ENCODE measurements around the gene MTHFSD.

DNA sequence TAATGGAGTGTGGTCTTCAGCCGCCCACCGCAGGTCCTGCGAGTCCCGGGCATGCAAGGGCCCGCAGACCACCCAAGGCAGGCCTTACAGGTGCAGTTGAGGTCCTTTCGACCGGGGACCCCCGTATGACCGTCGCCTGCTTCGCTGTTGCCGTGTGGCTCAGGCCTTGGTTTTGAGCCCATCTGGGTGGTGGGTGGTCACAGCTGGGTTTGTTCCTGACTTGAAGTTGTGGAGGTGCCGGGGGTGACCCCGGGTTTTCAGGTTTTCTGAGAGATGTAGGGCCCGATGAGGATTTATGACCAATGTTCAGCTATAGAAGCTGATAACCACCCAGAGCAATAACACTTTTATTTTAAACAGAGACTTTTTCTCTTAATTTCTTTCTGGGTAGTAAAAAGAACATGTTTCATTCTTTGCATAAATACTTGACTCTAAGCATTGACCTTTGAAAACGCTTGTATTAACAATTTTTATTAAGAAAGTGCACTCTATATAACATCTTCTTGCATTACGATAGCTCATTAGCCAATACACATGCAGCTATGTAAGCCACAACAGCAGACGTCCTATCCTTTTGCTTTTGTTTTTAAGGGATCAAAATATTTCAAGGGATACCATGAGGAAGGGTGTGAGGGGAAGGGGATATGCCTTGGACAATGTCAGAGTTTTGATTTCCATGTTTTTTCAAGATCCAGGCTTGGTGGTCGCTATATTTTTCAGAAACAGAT, 25.2 kb upstream of the MTHFSD start:
- TF ChIP-seq, protein P1, sequence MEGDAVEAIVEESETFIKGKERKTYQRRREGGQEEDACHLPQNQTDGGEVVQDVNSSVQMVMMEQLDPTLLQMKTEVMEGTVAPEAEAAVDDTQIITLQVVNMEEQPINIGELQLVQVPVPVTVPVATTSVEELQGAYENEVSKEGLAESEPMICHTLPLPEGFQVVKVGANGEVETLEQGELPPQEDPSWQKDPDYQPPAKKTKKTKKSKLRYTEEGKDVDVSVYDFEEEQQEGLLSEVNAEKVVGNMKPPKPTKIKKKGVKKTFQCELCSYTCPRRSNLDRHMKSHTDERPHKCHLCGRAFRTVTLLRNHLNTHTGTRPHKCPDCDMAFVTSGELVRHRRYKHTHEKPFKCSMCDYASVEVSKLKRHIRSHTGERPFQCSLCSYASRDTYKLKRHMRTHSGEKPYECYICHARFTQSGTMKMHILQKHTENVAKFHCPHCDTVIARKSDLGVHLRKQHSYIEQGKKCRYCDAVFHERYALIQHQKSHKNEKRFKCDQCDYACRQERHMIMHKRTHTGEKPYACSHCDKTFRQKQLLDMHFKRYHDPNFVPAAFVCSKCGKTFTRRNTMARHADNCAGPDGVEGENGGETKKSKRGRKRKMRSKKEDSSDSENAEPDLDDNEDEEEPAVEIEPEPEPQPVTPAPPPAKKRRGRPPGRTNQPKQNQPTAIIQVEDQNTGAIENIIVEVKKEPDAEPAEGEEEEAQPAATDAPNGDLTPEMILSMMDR (IDR thresholded peaks at IDR 0.05), result no peak
- no peak for TF ChIP-seq POLR2A (IDR thresholded peaks at IDR 0.05)
- no peak for TF ChIP-seq EP300 (IDR thresholded peaks at IDR 0.05)

All from ovary (tissue), 3 donors.